GM21717 (cell line): ENCODE measurements around the gene XPNPEP1.

ENCODE experiments used
- ATAC-seq: cut with Tn5 transposase; IDR thresholded peaks from one replicate; pipeline ENCODE4 v1.9.1; 2021; ENCODE audit warnings: mild to moderate bottlenecking, moderate library complexity; ENCODE audit not compliant: unreplicated experiment

XPNPEP1 gene

GRCh38 chr10:109922976-109923921 lies at the start of gene XPNPEP1:
TSS of gene XPNPEP1 (minus strand) at chr10:109923511. CDS start at chr10:109923433, 78 bp downstream.
- ATAC-seq, result peak; percentile 93

GRCh38 chr10:109972372-109973001 lies 49.2 kb upstream of the XPNPEP1 start:
- ATAC-seq, result no peak

GRCh38 chr10:109971634-109972033 lies 48.3 kb upstream of the XPNPEP1 start:
- ATAC-seq, result no peak

- no peak for ATAC-seq
These were observed 46.5 kb upstream of the XPNPEP1 start for GRCh38 chr10:109969760-109970346.

GRCh38 chr10:109968953-109969759 lies 45.8 kb upstream of the XPNPEP1 start:
- no peak for ATAC-seq

GRCh38 chr10:109967739-109968088 lies 44.4 kb upstream of the XPNPEP1 start:
- ATAC-seq, result no peak

GRCh38 chr10:109966961-109967738 lies 43.8 kb upstream of the XPNPEP1 start:
- ATAC-seq, result no peak

GRCh38 chr10:109964318-109964717 lies 41.0 kb upstream of the XPNPEP1 start:
- no peak for ATAC-seq

GRCh38 chr10:109963439-109963838 lies 40.1 kb upstream of the XPNPEP1 start:
- no peak for ATAC-seq

GRCh38 chr10:109962247-109962646 lies 38.9 kb upstream of the XPNPEP1 start:
- no peak for ATAC-seq

- ATAC-seq, result no peak
These were observed 38.1 kb upstream of the XPNPEP1 start for GRCh38 chr10:109961174-109962001.

GRCh38 chr10:109960682-109961081 lies 37.4 kb upstream of the XPNPEP1 start:
- ATAC-seq, result no peak

- no peak for ATAC-seq
These were observed 36.2 kb upstream of the XPNPEP1 start for GRCh38 chr10:109959259-109960145.

- no peak for ATAC-seq
These were observed 34.7 kb upstream of the XPNPEP1 start for GRCh38 chr10:109958059-109958458.

- ATAC-seq, result peak; percentile 97
These were observed 33.9 kb upstream of the XPNPEP1 start for GRCh38 chr10:109957092-109957797.

- ATAC-seq, result peak; percentile 78
These were observed 33.3 kb upstream of the XPNPEP1 start for GRCh38 chr10:109956454-109957091.

GRCh38 chr10:109953766-109954165 lies 30.5 kb upstream of the XPNPEP1 start:
- no peak for ATAC-seq
